ENCODE measurements around the gene NEK5.
"Not testable (repeated sequence)": the region's sequence is repeated elsewhere in the genome, so short reads cannot be mapped to it uniquely, and the experiment has no call there.

NEK5 gene, protein sequence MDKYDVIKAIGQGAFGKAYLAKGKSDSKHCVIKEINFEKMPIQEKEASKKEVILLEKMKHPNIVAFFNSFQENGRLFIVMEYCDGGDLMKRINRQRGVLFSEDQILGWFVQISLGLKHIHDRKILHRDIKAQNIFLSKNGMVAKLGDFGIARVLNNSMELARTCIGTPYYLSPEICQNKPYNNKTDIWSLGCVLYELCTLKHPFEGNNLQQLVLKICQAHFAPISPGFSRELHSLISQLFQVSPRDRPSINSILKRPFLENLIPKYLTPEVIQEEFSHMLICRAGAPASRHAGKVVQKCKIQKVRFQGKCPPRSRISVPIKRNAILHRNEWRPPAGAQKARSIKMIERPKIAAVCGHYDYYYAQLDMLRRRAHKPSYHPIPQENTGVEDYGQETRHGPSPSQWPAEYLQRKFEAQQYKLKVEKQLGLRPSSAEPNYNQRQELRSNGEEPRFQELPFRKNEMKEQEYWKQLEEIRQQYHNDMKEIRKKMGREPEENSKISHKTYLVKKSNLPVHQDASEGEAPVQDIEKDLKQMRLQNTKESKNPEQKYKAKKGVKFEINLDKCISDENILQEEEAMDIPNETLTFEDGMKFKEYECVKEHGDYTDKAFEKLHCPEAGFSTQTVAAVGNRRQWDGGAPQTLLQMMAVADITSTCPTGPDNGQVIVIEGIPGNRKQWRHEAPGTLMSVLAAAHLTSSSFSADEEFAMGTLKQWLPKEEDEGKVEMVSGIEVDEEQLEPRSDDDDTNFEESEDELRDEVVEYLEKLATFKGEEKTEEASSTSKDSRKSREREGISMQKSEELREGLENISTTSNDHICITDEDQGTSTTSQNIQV
- total RNA-seq = 0 to 0.09 (median 0) reads per million in 3 donors

DNA sequence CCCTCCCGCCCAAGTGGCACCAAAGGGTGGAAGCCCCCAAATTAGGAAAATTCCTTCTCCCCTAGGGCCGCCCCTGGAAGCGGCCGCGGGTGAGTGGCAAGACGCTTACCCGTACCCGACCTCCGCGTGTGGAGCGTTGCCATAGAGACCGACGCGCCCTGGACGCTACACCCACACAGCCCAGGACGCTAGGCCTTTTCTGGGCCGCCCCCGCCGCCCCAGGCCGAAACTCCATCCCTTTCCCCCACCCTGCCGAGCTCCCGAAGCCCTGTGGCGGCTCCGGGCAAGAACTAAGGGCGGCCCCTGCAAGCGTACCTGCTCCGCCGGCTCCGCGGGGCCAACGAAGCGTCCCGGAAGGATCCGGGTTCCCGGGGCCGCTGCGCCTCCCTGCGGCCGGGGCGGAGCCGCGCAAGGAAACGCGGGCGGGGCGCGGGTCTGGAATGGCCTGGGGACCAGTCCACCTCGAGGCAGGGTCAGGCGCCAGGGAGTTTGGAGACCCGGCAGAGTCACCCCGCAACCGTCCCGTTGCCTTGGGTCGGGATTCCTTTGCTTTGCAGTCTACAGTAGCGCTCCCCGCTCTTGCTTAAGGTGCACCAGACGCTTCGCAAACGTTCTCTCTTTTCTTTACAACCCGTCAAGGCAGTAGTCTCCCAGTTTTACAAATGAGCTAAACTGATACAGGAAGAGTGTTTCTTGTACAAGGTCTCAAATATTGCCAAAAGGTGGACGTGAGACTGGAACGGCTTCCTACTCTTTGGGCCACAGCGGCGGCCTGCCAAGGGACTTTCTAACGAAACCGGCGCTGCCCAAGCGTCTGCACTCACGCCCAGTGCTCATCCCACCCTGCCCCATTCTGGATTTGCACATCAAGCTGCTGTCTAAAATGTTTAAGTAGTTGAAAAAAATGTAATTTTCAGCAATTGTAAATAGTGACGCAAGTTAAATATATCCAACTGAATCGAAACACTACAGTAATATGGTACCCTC is at the start of gene NEK5:
TSS of gene NEK5 (minus strand) at position 360 of the 987 bp plus-strand sequence. CDS start 1,591 bp downstream, outside the sequence.
- Histone ChIP-seq H3K4me3 (ENCODE audit: insufficient read depth, low read depth, low read length, poor library complexity, severe bottlenecking) (peak within 1 kb of the TSS; percentile 65), H3K27me3 (replicated peaks; ENCODE audit: control insufficient read depth, insufficient read depth, low read length, poor library complexity, severe bottlenecking) (no peaks in the 10 kb centered on the region), H3K9me3 (ENCODE audit: control insufficient read depth, low read length) (no peaks in the 10 kb centered on the region), H3K36me3 (ENCODE audit: control insufficient read depth, insufficient read depth, low read length) (peaks cover 5% of the 10 kb centered on the region), H3K4me1 (ENCODE audit: control insufficient read depth, insufficient read depth, low read length, poor library complexity, severe bottlenecking) (peaks cover 10% of the 10 kb centered on the region), H3K27ac (ENCODE audit: insufficient read depth, low read length, poor library complexity, severe bottlenecking) (no peak within 1 kb of the TSS)
- peak; percentile 4 to 29 (median 15) for DNase-seq

DNA sequence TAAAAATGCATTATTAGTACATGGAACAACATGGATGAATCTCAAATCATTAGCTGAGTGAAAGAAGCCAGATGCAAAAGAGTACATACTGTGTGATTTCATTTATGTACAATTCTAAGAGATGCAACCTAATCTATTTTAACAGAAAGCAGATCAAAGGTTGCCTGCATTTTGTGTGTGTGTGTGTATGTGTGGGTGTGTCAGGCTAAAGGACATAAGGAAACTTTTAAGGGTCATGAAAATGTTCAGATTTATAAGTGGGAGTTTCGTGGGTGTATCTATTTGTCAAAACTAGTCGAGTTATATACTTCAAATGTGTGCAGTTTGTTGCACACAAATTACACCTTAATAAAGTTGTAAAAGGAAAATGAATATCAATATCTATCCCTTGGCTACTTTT is 48.4 kb upstream of the NEK5 start:
- Histone ChIP-seq H3K9me3 (ENCODE audit: control insufficient read depth, low read length) (no peaks in the 10 kb centered on the region), H3K4me1 (ENCODE audit: control insufficient read depth, insufficient read depth, low read length, poor library complexity, severe bottlenecking) (no peaks in the 10 kb centered on the region), H3K27ac (ENCODE audit: insufficient read depth, low read length, poor library complexity, severe bottlenecking) (no peak overlapping the region), H3K27me3 (replicated peaks; ENCODE audit: control insufficient read depth, insufficient read depth, low read length, poor library complexity, severe bottlenecking) (no peaks in the 10 kb centered on the region), H3K36me3 (ENCODE audit: control insufficient read depth, insufficient read depth, low read length) (peaks cover 27% of the 10 kb centered on the region), H3K4me3 (ENCODE audit: insufficient read depth, low read depth, low read length, poor library complexity, severe bottlenecking) (no peak overlapping the region)
- no peak for DNase-seq

DNA sequence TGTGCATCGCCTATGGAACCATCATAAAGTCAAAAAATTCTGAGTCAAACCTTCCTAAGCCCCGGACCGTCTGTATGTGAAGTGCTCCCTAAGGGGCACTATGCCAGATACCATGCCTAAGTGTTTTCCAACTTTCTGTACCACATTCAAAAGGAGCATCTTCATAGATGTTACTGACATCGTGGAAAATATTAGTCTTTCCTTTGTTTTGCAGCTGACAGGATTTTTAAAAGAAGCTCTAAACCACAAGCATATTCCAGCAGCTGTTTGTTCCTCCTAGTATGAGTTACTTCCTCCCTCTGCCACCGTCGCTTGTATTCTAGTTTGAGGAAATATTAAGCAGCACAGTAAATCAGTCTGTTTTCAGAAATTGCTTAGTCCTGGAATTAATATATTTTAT is 45.1 kb upstream of the NEK5 start:
- not testable (repeated sequence) for H3K4me3 ChIP-seq (ENCODE audit: insufficient read depth, low read depth, low read length, poor library complexity, severe bottlenecking); H3K27me3 ChIP-seq (replicated peaks; ENCODE audit: control insufficient read depth, insufficient read depth, low read length, poor library complexity, severe bottlenecking); H3K27ac ChIP-seq (ENCODE audit: insufficient read depth, low read length, poor library complexity, severe bottlenecking); DNase-seq; H3K4me1 ChIP-seq (ENCODE audit: control insufficient read depth, insufficient read depth, low read length, poor library complexity, severe bottlenecking); H3K9me3 ChIP-seq (ENCODE audit: control insufficient read depth, low read length)
- H3K36me3 ChIP-seq (ENCODE audit: control insufficient read depth, insufficient read depth, low read length) = peaks cover 19% of the 10 kb centered on the region

DNA sequence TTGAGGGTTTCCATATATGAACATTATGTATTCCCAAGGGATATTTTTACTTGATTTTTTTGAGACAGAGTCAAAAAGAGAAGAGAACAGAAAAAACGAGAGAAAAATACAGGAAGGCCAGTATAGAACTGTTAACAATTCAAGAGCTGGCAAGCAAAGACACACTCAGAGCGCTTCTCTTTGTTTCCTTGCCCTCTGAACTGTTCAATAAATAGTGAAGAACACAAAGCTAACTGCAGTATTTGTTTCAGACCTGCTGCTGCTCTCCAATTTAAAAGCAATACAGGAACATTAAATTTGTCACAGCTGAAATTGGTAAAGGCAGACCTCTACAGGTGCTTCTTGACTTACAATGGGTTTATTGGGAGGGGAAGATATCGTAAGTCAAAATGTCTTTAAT is 44.5 kb upstream of the NEK5 start:
- Histone ChIP-seq H3K4me3 (ENCODE audit: insufficient read depth, low read depth, low read length, poor library complexity, severe bottlenecking) (no peak overlapping the region), H3K27me3 (replicated peaks; ENCODE audit: control insufficient read depth, insufficient read depth, low read length, poor library complexity, severe bottlenecking) (no peaks in the 10 kb centered on the region), H3K4me1 (ENCODE audit: control insufficient read depth, insufficient read depth, low read length, poor library complexity, severe bottlenecking) (no peaks in the 10 kb centered on the region), H3K36me3 (ENCODE audit: control insufficient read depth, insufficient read depth, low read length) (peaks cover 22% of the 10 kb centered on the region), H3K27ac (ENCODE audit: insufficient read depth, low read length, poor library complexity, severe bottlenecking) (no peak overlapping the region), H3K9me3 (ENCODE audit: control insufficient read depth, low read length) (no peaks in the 10 kb centered on the region)
- DNase-seq = no peak

DNA sequence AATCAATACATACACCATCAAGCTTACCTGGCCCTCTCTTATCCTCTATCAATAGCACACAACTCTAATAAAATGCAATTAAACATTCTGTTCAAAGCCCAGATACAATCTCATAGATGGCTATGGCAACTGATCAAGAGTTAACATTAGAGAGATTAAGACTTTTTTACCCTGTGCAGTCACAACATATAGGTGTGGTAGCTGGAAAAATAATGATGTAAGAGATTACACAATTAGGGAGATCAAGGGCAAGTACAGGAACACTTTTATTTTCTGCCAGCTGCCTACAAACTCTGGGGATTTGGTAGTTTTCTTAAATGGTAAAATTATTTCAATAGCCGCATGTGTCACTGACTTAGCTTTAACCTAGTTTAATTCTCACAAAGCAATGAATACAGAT is 42.8 kb upstream of the NEK5 start:
- H3K9me3 ChIP-seq (ENCODE audit: control insufficient read depth, low read length); H3K4me1 ChIP-seq (ENCODE audit: control insufficient read depth, insufficient read depth, low read length, poor library complexity, severe bottlenecking); H3K27me3 ChIP-seq (replicated peaks; ENCODE audit: control insufficient read depth, insufficient read depth, low read length, poor library complexity, severe bottlenecking); H3K4me3 ChIP-seq (ENCODE audit: insufficient read depth, low read depth, low read length, poor library complexity, severe bottlenecking); H3K27ac ChIP-seq (ENCODE audit: insufficient read depth, low read length, poor library complexity, severe bottlenecking); DNase-seq: not testable (repeated sequence)
- peaks cover 18% of the 10 kb centered on the region for H3K36me3 ChIP-seq (ENCODE audit: control insufficient read depth, insufficient read depth, low read length)

DNA sequence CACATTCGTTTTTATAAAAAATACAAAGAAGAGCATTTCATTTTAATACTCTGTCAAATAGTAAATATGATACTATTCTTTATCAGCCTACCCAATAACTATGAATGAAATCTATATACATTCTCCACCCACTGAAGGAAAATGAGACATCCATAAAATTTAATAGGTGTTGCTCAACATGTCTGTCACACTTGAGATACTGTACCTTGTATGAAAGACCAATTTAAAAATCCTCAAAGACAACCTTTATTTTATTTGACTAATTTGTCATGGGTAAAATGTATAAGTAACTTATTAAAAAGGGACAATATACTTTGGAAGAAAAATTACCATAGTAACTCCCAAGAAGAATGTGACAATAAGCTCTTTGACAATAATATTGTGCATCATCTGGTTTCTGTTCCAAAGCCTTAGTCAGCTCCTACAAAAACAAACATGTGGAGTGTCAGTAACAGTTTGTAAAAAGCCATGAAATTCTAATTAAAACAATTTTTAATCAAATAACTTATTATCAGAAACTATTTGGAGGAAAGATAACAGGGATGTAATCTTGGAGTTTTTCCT is 42.0 kb upstream of the NEK5 start:
- not testable (repeated sequence) for H3K4me1 ChIP-seq (ENCODE audit: control insufficient read depth, insufficient read depth, low read length, poor library complexity, severe bottlenecking); H3K27me3 ChIP-seq (replicated peaks; ENCODE audit: control insufficient read depth, insufficient read depth, low read length, poor library complexity, severe bottlenecking); H3K27ac ChIP-seq (ENCODE audit: insufficient read depth, low read length, poor library complexity, severe bottlenecking); H3K4me3 ChIP-seq (ENCODE audit: insufficient read depth, low read depth, low read length, poor library complexity, severe bottlenecking); H3K9me3 ChIP-seq (ENCODE audit: control insufficient read depth, low read length); DNase-seq
- peaks cover 18% of the 10 kb centered on the region for H3K36me3 ChIP-seq (ENCODE audit: control insufficient read depth, insufficient read depth, low read length)

DNA sequence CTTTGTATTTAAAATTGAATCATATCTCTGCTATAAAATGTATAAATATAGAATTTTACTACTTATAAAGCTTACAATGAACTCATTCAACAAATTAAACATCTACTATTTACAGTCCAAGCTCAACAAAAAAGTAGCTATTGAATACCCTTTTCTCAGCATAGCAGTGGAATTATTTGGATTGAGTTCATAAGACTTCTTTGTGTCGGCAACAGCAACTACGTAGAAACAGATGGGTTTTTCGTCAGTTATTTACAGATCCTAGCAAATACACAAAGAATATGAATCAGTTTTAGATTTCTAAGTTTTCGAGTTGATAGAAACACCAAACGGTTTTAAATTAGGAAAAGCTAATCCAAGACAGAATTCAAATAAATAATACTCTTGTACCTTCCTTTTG is 41.0 kb upstream of the NEK5 start:
- H3K4me1 ChIP-seq (ENCODE audit: control insufficient read depth, insufficient read depth, low read length, poor library complexity, severe bottlenecking) = no peaks in the 10 kb centered on the region
- H3K27ac ChIP-seq (ENCODE audit: insufficient read depth, low read length, poor library complexity, severe bottlenecking) = no peak overlapping the region
- H3K4me3 ChIP-seq (ENCODE audit: insufficient read depth, low read depth, low read length, poor library complexity, severe bottlenecking) = no peak overlapping the region
- H3K36me3 ChIP-seq (ENCODE audit: control insufficient read depth, insufficient read depth, low read length) = peaks cover 16% of the 10 kb centered on the region
- no peaks in the 10 kb centered on the region for H3K27me3 ChIP-seq (replicated peaks; ENCODE audit: control insufficient read depth, insufficient read depth, low read length, poor library complexity, severe bottlenecking)
- DNase-seq = no peak
- H3K9me3 ChIP-seq (ENCODE audit: control insufficient read depth, low read length) = no peaks in the 10 kb centered on the region

DNA sequence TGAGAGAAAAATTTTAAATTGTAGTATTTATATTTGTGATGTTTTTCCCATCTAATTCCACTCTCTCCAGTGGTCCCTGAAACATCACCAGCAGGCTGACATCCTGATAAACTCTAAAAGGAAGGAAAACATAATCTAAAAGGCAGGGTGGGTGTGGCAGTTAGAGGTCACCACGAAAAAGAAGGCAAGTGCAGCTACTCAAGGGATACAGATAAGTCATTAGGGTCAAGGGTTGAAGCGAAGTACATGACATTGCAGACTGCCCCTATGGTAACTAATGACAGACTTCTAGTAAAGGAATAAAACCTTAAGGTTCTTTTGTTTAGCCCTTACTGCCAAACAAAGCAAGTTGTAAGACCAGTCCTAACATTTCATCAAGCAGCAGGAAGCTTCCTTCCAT is 36.5 kb upstream of the NEK5 start:
- H3K4me3 ChIP-seq (ENCODE audit: insufficient read depth, low read depth, low read length, poor library complexity, severe bottlenecking) = no peak overlapping the region
- DNase-seq = no peak
- no peak overlapping the region for H3K27ac ChIP-seq (ENCODE audit: insufficient read depth, low read length, poor library complexity, severe bottlenecking)
- H3K36me3 ChIP-seq (ENCODE audit: control insufficient read depth, insufficient read depth, low read length) = peaks cover 8% of the 10 kb centered on the region
- no peaks in the 10 kb centered on the region for H3K27me3 ChIP-seq (replicated peaks; ENCODE audit: control insufficient read depth, insufficient read depth, low read length, poor library complexity, severe bottlenecking)
- no peaks in the 10 kb centered on the region for H3K9me3 ChIP-seq (ENCODE audit: control insufficient read depth, low read length)
- peaks cover 1% of the 10 kb centered on the region for H3K4me1 ChIP-seq (ENCODE audit: control insufficient read depth, insufficient read depth, low read length, poor library complexity, severe bottlenecking)

DNA sequence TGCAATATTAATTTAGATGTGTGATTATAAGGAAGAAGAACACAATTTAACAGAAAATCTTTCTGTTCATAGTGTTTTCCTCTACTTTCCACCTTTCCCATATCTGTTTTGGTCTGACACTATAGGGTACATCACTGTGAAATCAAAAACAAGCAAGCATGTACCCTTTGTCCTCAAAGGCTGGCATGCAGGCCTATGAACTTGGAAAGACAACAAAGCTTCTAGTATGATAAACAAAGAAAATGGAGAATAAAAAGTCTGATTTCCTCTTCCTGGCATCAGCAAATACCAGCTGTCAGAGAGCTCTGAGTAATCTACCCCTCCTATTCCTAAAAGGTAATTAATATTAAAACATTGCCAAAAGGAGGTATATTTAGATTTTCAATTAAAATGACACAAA is 36.1 kb upstream of the NEK5 start:
- H3K9me3 ChIP-seq (ENCODE audit: control insufficient read depth, low read length) = no peaks in the 10 kb centered on the region
- peaks cover 2% of the 10 kb centered on the region for H3K4me1 ChIP-seq (ENCODE audit: control insufficient read depth, insufficient read depth, low read length, poor library complexity, severe bottlenecking)
- no peak overlapping the region for H3K27ac ChIP-seq (ENCODE audit: insufficient read depth, low read length, poor library complexity, severe bottlenecking)
- no peak for DNase-seq
- no peaks in the 10 kb centered on the region for H3K27me3 ChIP-seq (replicated peaks; ENCODE audit: control insufficient read depth, insufficient read depth, low read length, poor library complexity, severe bottlenecking)
- H3K36me3 ChIP-seq (ENCODE audit: control insufficient read depth, insufficient read depth, low read length) = peaks cover 8% of the 10 kb centered on the region
- no peak overlapping the region for H3K4me3 ChIP-seq (ENCODE audit: insufficient read depth, low read depth, low read length, poor library complexity, severe bottlenecking)

All from effector memory CD4-positive, alpha-beta T cell (primary cell).